GM12865 (cell line): ENCODE measurements around the gene RASGRF2.

ENCODE experiments used
- DNase-seq: peaks from one replicate; pipeline ENCODE4 v3.0.0; 2010; ENCODE audit warnings: low read depth
- H3K4me3 ChIP-seq: 2 replicates; pipeline ENCODE4 v1.5.1; 2011; ENCODE audit warnings: mild to moderate bottlenecking, low read depth, low read length, control low read depth
- CTCF ChIP-seq: IDR thresholded peaks from 2 replicates; pipeline ENCODE4 v1.5.1; 2011; ENCODE audit warnings: low read length, control low read depth, low read depth, inconsistent platforms; ENCODE audit not compliant: insufficient read depth; ENCODE audit errors: missing control alignments

Gene RASGRF2

DNA sequence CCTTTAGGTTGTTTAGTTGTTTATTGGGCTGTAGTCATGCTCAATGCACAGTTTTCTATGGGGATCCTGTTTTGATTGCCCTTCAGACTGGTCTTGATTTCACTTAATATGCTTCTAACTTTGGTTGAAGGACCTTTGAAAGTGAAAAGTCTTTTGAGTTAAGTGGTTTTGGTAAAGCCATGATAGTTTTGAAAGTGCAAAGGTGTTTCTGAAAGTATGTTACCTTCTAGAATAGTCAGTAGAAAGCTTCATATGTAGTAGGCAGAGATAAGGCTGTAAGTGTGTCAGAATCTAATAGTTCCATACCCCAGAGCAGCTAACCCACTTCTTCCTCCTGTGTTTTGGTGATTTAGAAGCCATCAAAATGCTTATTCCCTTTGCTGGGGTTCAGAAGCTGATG is 46.1 kb downstream of the RASGRF2 start:
- no peak for DNase-seq
- no peak for TF ChIP-seq CTCF
- no peak overlapping the region for H3K4me3 ChIP-seq

- no peak for TF ChIP-seq CTCF
- DNase-seq = no peak
- no peak overlapping the region for H3K4me3 ChIP-seq
Measured at GRCh38 chr5:81006947-81007636, 46.9 kb downstream of the RASGRF2 start.

DNA sequence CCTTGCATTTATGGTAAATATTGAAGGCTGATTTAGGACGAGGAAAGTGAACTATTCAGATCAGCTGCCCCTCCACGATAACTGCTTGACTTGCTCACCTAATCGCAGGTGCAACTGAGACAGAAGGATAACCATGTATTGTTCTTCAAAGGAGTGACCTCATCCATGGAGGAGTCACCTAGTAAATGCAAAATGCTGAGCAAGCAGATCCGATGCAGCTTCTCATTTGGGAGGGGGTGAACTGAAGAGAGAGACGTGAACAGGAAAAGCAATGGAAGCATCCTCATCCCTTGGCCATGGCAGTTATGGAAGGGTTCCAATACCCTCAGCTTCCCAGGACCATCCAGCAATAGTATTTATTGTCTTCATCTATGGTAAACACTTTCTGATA is 47.5 kb downstream of the RASGRF2 start:
- TF ChIP-seq CTCF = no peak
- DNase-seq = no peak
- H3K4me3 ChIP-seq = no peak overlapping the region

- no peak for DNase-seq
- TF ChIP-seq CTCF = no peak
- H3K4me3 ChIP-seq = no peak overlapping the region
Measured at GRCh38 chr5:81010336-81011169, 50.4 kb downstream of the RASGRF2 start.

DNA sequence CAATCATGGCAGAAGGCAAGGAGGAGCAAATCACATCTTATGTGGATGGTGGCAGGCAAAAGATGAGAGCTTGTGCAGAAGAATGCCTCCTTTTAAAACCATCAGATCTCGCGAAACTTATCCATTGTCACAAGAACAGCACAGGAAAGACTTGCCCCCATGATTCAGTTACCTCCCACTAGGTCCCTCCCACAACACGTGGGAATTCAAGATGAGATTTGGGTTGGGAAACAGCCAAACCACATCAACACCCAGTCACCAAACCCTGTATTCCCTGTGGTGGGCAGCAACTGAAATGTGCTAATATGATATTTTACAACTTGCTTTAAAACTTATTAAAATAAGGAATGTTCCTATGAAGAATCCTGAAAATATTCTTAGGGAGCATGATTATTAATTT is 54.2 kb downstream of the RASGRF2 start:
- H3K4me3 ChIP-seq = no peak overlapping the region
- no peak for TF ChIP-seq CTCF
- no peak for DNase-seq

GRCh38 chr5:81016116-81016515 is 56.0 kb downstream of the RASGRF2 start:
- DNase-seq = no peak
- no peak for TF ChIP-seq CTCF
- H3K4me3 ChIP-seq = no peak overlapping the region
